ENCODE data around the gene KCNK1.
A peak's percentile ranks its signal among the peaks of the same experiment; 100 is the strongest.

The KCNK1 gene

GRCh38 chr1:233613252-233614172 is at the start of gene KCNK1:
TSS of gene KCNK1 (plus strand) at chr1:233614106. CDS start at chr1:233614172, 66 bp downstream.
- DNase-seq (ENCODE audit: low spot score), result peak; percentile 93

- no peak for DNase-seq (ENCODE audit: low spot score)
These were observed 48.6 kb upstream of the KCNK1 start for GRCh38 chr1:233565313-233565712.

GRCh38 chr1:233566886-233567285 is 47.0 kb upstream of the KCNK1 start:
- no peak for DNase-seq (ENCODE audit: low spot score)

- DNase-seq (ENCODE audit: low spot score), result peak; percentile 13
These were observed 44.3 kb upstream of the KCNK1 start for GRCh38 chr1:233569636-233570035.

- DNase-seq (ENCODE audit: low spot score), result no peak
These were observed 43.7 kb upstream of the KCNK1 start for GRCh38 chr1:233570216-233570615.

GRCh38 chr1:233570706-233571105 is 43.2 kb upstream of the KCNK1 start:
- no peak for DNase-seq (ENCODE audit: low spot score)

GRCh38 chr1:233572896-233573295 is 41.0 kb upstream of the KCNK1 start:
- no peak for DNase-seq (ENCODE audit: low spot score)

- no peak for DNase-seq (ENCODE audit: low spot score)
These were observed 38.5 kb upstream of the KCNK1 start for GRCh38 chr1:233575450-233575849.

- no peak for DNase-seq (ENCODE audit: low spot score)
These were observed 31.5 kb upstream of the KCNK1 start for GRCh38 chr1:233582439-233582838.

- no peak for DNase-seq (ENCODE audit: low spot score)
These were observed 29.5 kb upstream of the KCNK1 start for GRCh38 chr1:233584376-233584775.

- no peak for DNase-seq (ENCODE audit: low spot score)
These were observed 29.0 kb upstream of the KCNK1 start for GRCh38 chr1:233584931-233585330.

- no peak for DNase-seq (ENCODE audit: low spot score)
These were observed 27.6 kb upstream of the KCNK1 start for GRCh38 chr1:233586301-233586700.

GRCh38 chr1:233587196-233587595 is 26.7 kb upstream of the KCNK1 start:
- DNase-seq (ENCODE audit: low spot score), result no peak

GRCh38 chr1:233587958-233588799 is 25.7 kb upstream of the KCNK1 start:
- no peak for DNase-seq (ENCODE audit: low spot score)

- no peak for DNase-seq (ENCODE audit: low spot score)
These were observed 16.4 kb upstream of the KCNK1 start for GRCh38 chr1:233597489-233597901.

- DNase-seq (ENCODE audit: low spot score), result no peak
These were observed 14.9 kb upstream of the KCNK1 start for GRCh38 chr1:233598891-233599541.

GRCh38 chr1:233599542-233600073 is 14.3 kb upstream of the KCNK1 start:
- DNase-seq (ENCODE audit: low spot score), result no peak

- no peak for DNase-seq (ENCODE audit: low spot score)
These were observed 13.4 kb upstream of the KCNK1 start for GRCh38 chr1:233600488-233600887.

GRCh38 chr1:233603478-233603877 is 10.4 kb upstream of the KCNK1 start:
- DNase-seq (ENCODE audit: low spot score), result no peak

GRCh38 chr1:233605205-233605604 is 8.7 kb upstream of the KCNK1 start:
- no peak for DNase-seq (ENCODE audit: low spot score)

GRCh38 chr1:233606813-233607212 is 7.1 kb upstream of the KCNK1 start:
- DNase-seq (ENCODE audit: low spot score), result no peak
